Measurements from ENCODE around the gene EPS15.

Gene EPS15

DNA sequence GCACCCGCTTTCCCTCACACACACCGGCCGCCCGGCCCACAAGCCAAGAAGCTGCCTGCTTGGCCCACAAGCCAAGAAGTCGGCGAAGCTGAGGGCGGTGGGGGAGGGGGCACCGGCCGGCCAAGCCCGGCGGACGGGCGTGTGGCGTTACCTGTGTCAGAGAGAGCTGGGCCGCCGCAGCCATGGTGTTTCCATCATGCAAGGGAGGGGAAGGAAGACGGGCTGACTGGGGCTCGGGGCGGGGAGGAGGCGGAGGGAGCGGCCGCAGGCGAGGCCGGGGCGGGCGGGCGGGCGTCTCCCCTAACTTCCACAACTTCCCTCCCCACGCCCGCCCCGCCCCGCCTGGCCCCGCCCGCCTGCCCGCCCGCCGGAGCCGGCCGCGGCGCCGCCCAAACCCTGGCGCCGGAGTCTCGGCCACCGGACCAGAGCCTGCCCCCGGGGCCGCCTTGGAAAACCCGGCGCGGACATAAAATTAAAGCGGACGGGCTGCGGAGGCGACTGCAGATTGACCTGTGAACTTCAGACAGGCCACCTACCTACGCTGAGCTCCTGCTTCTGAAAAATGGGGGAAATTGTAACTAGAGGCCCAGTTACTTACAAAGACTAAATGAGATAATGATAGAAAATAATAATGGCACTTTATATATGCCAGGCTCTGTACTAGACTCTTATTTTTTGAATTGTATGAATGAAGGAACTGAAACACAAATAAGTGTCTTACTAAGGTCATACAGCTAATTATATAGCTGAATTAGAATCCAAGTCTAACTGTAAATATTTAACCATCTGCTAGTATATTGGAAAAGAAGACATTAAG lies at the start of gene EPS15:
EPS15 (minus strand) TSS at position 219 of the 817 bp plus-strand sequence; CDS start at position 184, 35 bp downstream.
- DNase-seq (ENCODE audit: extremely low spot score), result peak; percentile 89
- POLR2A ChIA-PET, result interaction anchor here (0.7 to 1.0 kb wide), 4 partner anchors 22 to 190 kb away, joined by 3 read pairs; no protein-coding TSS in a partner anchor
- CTCF ChIA-PET, result interaction anchor here (1.6 kb wide), 1 partner anchor 16 kb away, joined by 3 read pairs; no protein-coding TSS in a partner anchor
- TF ChIP-seq FOXK2 (IDR thresholded peaks at IDR 0.05) (no peak), SUZ12 (IDR thresholded peaks at IDR 0.05) (no peak), FOXM1 (IDR thresholded peaks at IDR 0.05; ENCODE audit: borderline replicate concordance) (peak; percentile 68; the same call in 1 of the 2 replicates), LEF1 (IDR thresholded peaks at IDR 0.05; ENCODE audit: borderline replicate concordance) (no peak)

DNA sequence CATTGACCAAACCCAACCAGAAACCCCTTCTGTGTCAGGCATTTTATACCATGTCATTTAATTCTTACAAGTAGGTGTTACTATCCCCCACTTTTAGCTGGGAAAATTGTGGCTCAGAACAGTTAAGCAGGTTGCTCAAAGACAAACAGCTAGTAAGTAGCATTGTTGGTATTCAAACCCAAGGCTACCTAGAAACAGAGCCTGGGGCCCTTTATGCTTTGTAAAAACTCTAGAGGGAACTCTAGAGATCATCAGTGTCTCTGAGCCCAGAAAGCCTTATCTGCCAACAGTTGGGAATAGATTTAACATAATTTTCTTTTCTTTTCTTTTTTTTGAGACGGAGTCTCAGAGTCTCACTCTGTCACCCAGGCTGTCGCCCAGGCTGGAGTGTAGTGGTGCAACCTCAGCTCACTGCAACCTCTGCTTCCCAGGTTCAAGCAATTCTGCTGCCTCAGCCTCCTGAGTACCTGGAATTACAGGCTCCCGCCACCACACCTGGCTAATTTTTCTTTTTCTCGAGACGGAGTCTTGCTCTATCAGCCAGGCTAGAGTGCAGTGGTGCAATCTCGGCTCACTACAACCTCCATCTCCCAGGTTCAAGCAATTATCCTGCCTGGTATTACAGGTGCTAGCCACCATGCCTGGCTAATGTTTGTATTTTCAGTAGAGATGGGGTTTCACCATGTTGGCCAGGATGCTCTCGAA lies 49.3 kb upstream of the EPS15 start:
- ChIA-PET POLR2A (no interaction called here), CTCF (interaction anchor here (0.5 kb wide), 1 partner anchor 73 kb away, joined by 3 read pairs; no protein-coding TSS in a partner anchor)
- no peak for TF ChIP-seq ARNT (IDR thresholded peaks at IDR 0.05)
- no peak for DNase-seq (ENCODE audit: extremely low spot score)

DNA sequence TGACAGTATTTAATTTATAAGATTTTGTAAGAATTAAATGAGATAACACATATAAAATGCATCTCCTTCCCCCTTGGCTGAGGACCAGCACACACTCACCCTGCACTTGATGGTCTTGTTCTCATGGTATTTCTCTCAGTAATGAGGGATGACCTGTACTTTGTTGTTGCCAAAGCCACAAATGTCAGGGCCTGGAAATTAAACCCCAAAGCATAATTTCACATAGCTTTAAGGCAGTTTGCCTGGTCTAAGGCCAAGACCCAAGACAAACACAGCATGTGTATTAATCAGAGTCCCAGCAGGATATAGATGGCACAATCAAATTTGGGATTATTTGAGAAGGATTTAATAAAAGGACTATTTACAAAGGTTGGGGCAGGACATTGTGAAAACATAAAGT lies 48.6 kb upstream of the EPS15 start:
- no peak for DNase-seq (ENCODE audit: extremely low spot score)
- ChIA-PET CTCF (no interaction called here), POLR2A (no interaction called here)

DNA sequence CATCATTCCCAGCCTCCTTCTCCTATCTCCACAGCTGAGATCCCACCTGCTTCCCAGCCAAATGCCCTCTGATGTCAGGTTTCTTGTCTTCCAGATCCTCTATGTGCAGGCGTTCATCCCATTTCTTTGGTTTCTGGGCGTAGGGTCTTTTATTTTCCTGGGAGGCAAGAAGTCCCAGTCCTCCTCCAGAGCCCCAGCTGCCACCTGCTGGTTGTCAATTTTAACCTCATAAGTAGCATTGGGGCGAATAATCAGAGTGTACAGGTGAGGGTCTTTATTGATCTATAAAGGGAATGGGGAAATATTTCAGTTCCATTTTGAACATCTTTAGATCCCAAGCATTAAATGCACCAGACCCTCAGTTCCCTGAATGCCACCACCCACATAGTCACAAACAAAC lies 47.2 kb upstream of the EPS15 start:
- no peak for DNase-seq (ENCODE audit: extremely low spot score)
- CTCF ChIA-PET, result interaction anchor here (0.8 kb wide), 1 partner anchor 31 kb away, joined by 3 read pairs; no protein-coding TSS in a partner anchor
- POLR2A ChIA-PET, result no interaction called here
- TF ChIP-seq HDGF (IDR thresholded peaks at IDR 0.05; ENCODE audit: borderline replicate concordance) (no peak), TARDBP (IDR thresholded peaks at IDR 0.05) (no peak), LEF1 (IDR thresholded peaks at IDR 0.05; ENCODE audit: borderline replicate concordance) (no peak), FOXM1 (IDR thresholded peaks at IDR 0.05; ENCODE audit: borderline replicate concordance) (no peak), L3MBTL2 (conservative IDR thresholded peaks at IDR 0.05) (no peak), SP1 (IDR thresholded peaks at IDR 0.05) (no peak), FOXK2 (IDR thresholded peaks at IDR 0.05) (no peak), ELF4 (IDR thresholded peaks at IDR 0.05) (no peak), NFRKB (IDR thresholded peaks at IDR 0.05) (no peak), CTBP1 (IDR thresholded peaks at IDR 0.05; ENCODE audit: borderline replicate concordance) (no peak)
- TF ChIP-seq, protein P1, sequence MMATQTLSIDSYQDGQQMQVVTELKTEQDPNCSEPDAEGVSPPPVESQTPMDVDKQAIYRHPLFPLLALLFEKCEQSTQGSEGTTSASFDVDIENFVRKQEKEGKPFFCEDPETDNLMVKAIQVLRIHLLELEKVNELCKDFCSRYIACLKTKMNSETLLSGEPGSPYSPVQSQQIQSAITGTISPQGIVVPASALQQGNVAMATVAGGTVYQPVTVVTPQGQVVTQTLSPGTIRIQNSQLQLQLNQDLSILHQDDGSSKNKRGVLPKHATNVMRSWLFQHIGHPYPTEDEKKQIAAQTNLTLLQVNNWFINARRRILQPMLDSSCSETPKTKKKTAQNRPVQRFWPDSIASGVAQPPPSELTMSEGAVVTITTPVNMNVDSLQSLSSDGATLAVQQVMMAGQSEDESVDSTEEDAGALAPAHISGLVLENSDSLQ (IDR thresholded peaks at IDR 0.05), result no peak

More for the DNA sequence above, 48.6 kb upstream of the EPS15 start:
- TF ChIP-seq HDGF (IDR thresholded peaks at IDR 0.05; ENCODE audit: borderline replicate concordance) (no peak), ARNT (IDR thresholded peaks at IDR 0.05) (no peak), L3MBTL2 (conservative IDR thresholded peaks at IDR 0.05) (no peak), FOXA1 (IDR thresholded peaks at IDR 0.05) (no peak), CTBP1 (IDR thresholded peaks at IDR 0.05; ENCODE audit: borderline replicate concordance) (no peak), FOXM1 (IDR thresholded peaks at IDR 0.05; ENCODE audit: borderline replicate concordance) (no peak), LEF1 (IDR thresholded peaks at IDR 0.05; ENCODE audit: borderline replicate concordance) (no peak), ZNF384 (IDR thresholded peaks at IDR 0.05) (no peak), ELF4 (IDR thresholded peaks at IDR 0.05) (no peak), BHLHE40 (IDR thresholded peaks at IDR 0.05; ENCODE audit: borderline replicate concordance) (no peak), NFRKB (IDR thresholded peaks at IDR 0.05) (no peak), SP1 (IDR thresholded peaks at IDR 0.05) (no peak), SUZ12 (IDR thresholded peaks at IDR 0.05) (no peak), FOXK2 (IDR thresholded peaks at IDR 0.05) (no peak), TARDBP (IDR thresholded peaks at IDR 0.05) (no peak)
- TF ChIP-seq, protein P1 (IDR thresholded peaks at IDR 0.05), result no peak

DNA sequence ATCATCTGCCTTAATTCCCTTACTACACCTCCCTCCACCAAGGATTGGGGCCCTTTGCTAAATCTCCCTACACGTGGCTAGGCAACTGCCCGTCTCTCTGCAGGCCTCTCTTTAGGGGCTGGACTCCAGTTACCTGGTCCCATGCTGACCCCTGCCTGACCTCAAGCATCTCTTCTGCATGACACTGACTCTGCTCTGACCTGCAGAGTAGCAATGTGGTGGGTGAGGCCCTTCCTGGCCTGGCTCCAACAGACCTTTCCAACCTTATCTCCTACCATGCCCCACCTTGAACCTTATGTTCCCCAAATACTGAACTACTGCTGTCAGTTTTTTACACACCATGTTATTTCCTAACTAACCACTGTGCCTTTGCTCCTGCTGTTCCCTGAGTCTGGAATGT lies 45.9 kb upstream of the EPS15 start:
- TF ChIP-seq L3MBTL2 (conservative IDR thresholded peaks at IDR 0.05), result no peak
- no peak for TF ChIP-seq BHLHE40 (IDR thresholded peaks at IDR 0.05; ENCODE audit: borderline replicate concordance)
- no peak for TF ChIP-seq SUZ12 (IDR thresholded peaks at IDR 0.05)
- TF ChIP-seq TARDBP (IDR thresholded peaks at IDR 0.05), result no peak
- TF ChIP-seq ELF4 (IDR thresholded peaks at IDR 0.05), result no peak
- TF ChIP-seq FOXM1 (IDR thresholded peaks at IDR 0.05; ENCODE audit: borderline replicate concordance), result no peak
- TF ChIP-seq FOXK2 (IDR thresholded peaks at IDR 0.05), result no peak
- TF ChIP-seq ARNT (IDR thresholded peaks at IDR 0.05), result no peak
- TF ChIP-seq LEF1 (IDR thresholded peaks at IDR 0.05; ENCODE audit: borderline replicate concordance), result no peak
- TF ChIP-seq HDGF (IDR thresholded peaks at IDR 0.05; ENCODE audit: borderline replicate concordance), result no peak
- no peak for TF ChIP-seq FOXA1 (IDR thresholded peaks at IDR 0.05)
- no peak for TF ChIP-seq ZNF384 (IDR thresholded peaks at IDR 0.05)
- TF ChIP-seq, protein P1 (IDR thresholded peaks at IDR 0.05), result no peak
- no peak for TF ChIP-seq CTBP1 (IDR thresholded peaks at IDR 0.05; ENCODE audit: borderline replicate concordance)
- no peak for TF ChIP-seq NFRKB (IDR thresholded peaks at IDR 0.05)
- no peak for TF ChIP-seq SP1 (IDR thresholded peaks at IDR 0.05)
- ChIA-PET CTCF (interaction anchor here (0.7 kb wide), 1 partner anchor 30 kb away, joined by 4 read pairs; no protein-coding TSS in a partner anchor), POLR2A (no interaction called here)
- no peak for DNase-seq (ENCODE audit: extremely low spot score)

DNA sequence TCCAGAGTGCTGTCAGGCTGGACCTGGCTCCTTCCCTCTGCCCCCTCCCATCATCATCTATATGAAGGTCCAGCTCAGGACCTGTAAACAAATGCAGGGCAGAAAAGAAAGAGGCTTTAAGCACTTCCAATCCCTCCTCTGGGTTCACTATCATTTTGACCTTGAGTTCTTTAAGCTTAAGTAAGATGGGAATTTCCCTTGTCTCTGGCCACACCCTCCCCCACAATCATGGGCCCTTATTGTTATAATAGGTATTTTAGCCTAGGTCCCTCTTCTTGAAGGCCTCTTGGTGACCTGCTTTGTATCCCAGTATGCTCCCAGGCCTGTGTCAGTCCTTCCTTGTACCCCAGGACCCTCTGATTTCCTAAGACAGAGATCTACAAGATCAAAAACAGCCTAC lies 45.1 kb upstream of the EPS15 start:
- ChIA-PET POLR2A (no interaction called here), CTCF (no interaction called here)
- TF ChIP-seq FOXK2 (IDR thresholded peaks at IDR 0.05) (no peak), TARDBP (IDR thresholded peaks at IDR 0.05) (no peak), ARNT (IDR thresholded peaks at IDR 0.05) (no peak), ELF4 (IDR thresholded peaks at IDR 0.05) (no peak), LEF1 (IDR thresholded peaks at IDR 0.05; ENCODE audit: borderline replicate concordance) (no peak), HDGF (IDR thresholded peaks at IDR 0.05; ENCODE audit: borderline replicate concordance) (no peak), BHLHE40 (IDR thresholded peaks at IDR 0.05; ENCODE audit: borderline replicate concordance) (no peak), CTBP1 (IDR thresholded peaks at IDR 0.05; ENCODE audit: borderline replicate concordance) (no peak), SUZ12 (IDR thresholded peaks at IDR 0.05) (no peak), ZNF384 (IDR thresholded peaks at IDR 0.05) (no peak), FOXA1 (IDR thresholded peaks at IDR 0.05) (no peak), SP1 (IDR thresholded peaks at IDR 0.05) (no peak), FOXM1 (IDR thresholded peaks at IDR 0.05; ENCODE audit: borderline replicate concordance) (no peak), NFRKB (IDR thresholded peaks at IDR 0.05) (no peak)
- TF ChIP-seq, protein P1 (IDR thresholded peaks at IDR 0.05), result no peak
- DNase-seq (ENCODE audit: extremely low spot score), result no peak

All from HEK293T (cell line).